ENCODE data around the gene METTL16.

The METTL16 gene

GRCh38 chr17:2377659-2378058 lies 134.0 kb downstream of the METTL16 start:
- no peak overlapping the region for H3K4me3 ChIP-seq (ENCODE audit: control insufficient read depth, low read depth, low read length)
- TF ChIP-seq, protein P1, sequence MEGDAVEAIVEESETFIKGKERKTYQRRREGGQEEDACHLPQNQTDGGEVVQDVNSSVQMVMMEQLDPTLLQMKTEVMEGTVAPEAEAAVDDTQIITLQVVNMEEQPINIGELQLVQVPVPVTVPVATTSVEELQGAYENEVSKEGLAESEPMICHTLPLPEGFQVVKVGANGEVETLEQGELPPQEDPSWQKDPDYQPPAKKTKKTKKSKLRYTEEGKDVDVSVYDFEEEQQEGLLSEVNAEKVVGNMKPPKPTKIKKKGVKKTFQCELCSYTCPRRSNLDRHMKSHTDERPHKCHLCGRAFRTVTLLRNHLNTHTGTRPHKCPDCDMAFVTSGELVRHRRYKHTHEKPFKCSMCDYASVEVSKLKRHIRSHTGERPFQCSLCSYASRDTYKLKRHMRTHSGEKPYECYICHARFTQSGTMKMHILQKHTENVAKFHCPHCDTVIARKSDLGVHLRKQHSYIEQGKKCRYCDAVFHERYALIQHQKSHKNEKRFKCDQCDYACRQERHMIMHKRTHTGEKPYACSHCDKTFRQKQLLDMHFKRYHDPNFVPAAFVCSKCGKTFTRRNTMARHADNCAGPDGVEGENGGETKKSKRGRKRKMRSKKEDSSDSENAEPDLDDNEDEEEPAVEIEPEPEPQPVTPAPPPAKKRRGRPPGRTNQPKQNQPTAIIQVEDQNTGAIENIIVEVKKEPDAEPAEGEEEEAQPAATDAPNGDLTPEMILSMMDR (conservative IDR thresholded peaks at IDR 0.05; ENCODE audit: control insufficient read depth, insufficient read depth, low read depth, low read length) = no peak
- DNase-seq (ENCODE audit: low read depth) = no peak

DNA sequence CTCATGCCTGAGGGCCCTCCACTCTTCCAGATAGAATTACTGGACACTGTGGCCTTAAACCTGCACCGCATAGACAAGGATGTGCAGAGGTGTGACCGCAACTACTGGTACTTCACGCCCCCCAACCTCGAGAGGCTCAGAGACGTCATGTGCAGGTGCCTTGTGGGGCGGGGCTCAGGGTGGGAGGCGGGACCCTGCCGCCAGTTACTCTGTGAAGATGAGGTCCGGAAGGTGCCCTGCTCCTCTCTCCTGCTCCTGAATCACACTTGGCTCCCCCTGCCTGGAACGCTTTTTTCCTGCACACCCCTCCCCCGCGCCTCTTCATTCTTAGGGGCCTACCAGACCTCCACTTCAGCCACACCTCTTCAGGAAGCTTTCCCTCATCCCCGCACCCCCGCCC lies 135.6 kb downstream of the METTL16 start:
- TF ChIP-seq, protein P1 (conservative IDR thresholded peaks at IDR 0.05; ENCODE audit: control insufficient read depth, insufficient read depth, low read depth, low read length) = no peak
- no peak overlapping the region for H3K4me3 ChIP-seq (ENCODE audit: control insufficient read depth, low read depth, low read length)

DNA sequence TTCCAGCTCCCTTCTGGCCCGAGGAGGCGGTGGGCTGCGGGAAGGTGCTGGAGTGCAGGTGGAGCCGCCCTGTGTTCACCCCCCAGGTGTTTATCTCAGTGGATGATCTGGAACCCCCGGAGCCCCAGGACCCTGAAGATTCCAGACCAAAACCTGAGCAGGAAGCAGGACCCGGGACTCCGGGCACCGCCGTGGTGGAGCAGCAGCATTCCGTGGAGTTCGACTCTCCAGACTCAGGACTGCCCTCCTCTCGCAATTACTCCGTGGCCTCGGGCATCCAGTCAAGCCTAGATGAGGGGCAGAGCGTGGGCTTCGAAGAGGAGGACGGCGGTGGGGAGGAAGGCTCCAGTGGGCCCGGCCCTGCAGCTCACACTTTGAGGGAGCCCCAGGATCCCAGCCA lies 136.3 kb downstream of the METTL16 start:
- H3K4me3 ChIP-seq (ENCODE audit: control insufficient read depth, low read depth, low read length) = no peak overlapping the region
- DNase-seq (ENCODE audit: low read depth) = no peak
- TF ChIP-seq, protein P1 (conservative IDR thresholded peaks at IDR 0.05; ENCODE audit: control insufficient read depth, insufficient read depth, low read depth, low read length) = no peak

More for the DNA sequence above, 135.6 kb downstream of the METTL16 start:
- no peak for DNase-seq (ENCODE audit: low read depth)

DNA sequence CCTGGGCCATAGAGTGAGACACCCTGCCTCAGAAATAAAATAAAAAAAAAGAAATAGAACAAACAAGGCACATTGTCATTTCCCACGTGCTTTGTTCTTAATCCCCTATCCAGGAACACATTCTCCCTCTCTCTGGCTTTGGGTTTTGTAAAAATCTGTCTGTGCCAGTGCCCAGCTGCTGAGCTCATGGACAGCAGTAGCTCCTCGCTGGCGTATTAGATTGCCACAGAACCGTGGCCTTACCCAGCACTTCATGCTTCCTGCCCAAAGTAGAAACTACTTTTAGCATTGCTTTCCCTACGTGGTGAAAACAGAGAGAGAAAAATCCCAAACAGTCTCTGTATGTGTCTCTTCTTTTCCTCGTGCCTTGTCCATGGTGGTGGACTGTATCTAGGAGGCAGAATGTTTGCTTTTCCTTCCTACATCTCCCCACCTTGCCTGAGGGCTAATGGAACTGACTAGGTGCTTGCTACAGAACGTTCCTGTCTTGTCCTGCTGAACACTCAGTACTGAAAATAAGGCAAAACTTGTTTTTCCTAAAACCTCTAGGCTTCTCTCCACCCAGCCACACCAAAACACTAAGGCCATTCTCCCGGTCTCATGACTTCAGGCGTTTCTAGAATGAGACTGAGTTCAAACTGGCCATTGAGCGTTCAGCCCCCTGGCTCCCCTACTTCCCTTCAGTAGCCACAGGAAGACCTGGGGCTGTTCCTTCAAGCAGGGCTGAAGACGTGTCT lies 137.0 kb downstream of the METTL16 start:
- TF ChIP-seq, protein P1 (conservative IDR thresholded peaks at IDR 0.05; ENCODE audit: control insufficient read depth, insufficient read depth, low read depth, low read length) = no peak
- DNase-seq (ENCODE audit: low read depth) = no peak
- no peak overlapping the region for H3K4me3 ChIP-seq (ENCODE audit: control insufficient read depth, low read depth, low read length)

DNA sequence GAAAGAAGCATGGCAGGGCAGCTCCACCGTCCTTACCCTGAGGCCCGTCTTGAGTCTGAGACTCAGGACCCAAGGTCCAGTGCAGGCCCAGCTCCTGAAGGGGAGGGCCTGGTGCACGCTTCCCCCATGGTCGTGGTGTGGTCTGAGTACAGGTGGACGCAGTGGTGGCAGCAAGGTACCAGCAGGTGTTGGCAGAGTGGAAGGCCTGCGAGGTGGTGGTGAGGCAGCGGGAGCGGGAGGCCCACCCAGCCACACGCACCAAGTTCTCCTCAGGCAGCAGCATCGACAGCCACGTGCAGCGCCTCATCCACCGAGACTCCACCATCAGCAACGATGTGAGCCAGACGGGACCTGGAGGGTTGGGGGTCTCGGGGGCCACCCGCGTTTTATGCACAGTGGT lies 138.5 kb downstream of the METTL16 start:
- no peak overlapping the region for H3K4me3 ChIP-seq (ENCODE audit: control insufficient read depth, low read depth, low read length)
- TF ChIP-seq, protein P1 (conservative IDR thresholded peaks at IDR 0.05; ENCODE audit: control insufficient read depth, insufficient read depth, low read depth, low read length) = no peak
- DNase-seq (ENCODE audit: low read depth) = no peak

DNA sequence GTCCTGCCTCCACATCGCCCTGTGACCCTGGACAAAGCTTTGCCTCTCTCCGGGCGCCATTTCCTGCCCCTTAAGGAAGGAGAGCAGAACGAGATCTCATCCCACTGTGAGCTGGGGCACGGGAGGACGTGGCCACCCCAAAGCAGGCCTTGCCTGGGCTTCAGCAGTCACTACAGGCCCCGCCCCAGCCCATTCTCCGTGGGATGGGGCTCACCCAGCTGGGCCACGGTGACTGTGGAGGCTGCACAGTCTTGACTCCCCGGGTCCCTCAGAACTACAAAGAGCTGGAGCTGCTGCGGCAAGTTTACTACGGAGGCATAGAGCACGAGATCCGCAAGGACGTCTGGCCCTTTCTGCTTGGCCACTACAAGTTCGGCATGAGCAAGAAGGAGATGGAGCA lies 139.0 kb downstream of the METTL16 start:
- DNase-seq (ENCODE audit: low read depth) = no peak

More for the DNA sequence above, 139.0 kb downstream of the METTL16 start:
- TF ChIP-seq, protein P1 (conservative IDR thresholded peaks at IDR 0.05; ENCODE audit: control insufficient read depth, insufficient read depth, low read depth, low read length) = no peak
- H3K4me3 ChIP-seq (ENCODE audit: control insufficient read depth, low read depth, low read length) = no peak overlapping the region
